IMR-90 (cell line): ENCODE data around the gene BFAR. TPM values are rescaled to one million over a fixed set of nuclear protein-coding genes. Genes with fewer than 3 reads are reported as not detected.
"Not testable (repeated sequence)": the region's sequence is repeated elsewhere in the genome, so short reads cannot be mapped to it uniquely, and the experiment has no call there.

Experiments
- ATAC-seq: fragments of 200-7000 bp; cut with Tn5 transposase; 2 replicates; pipeline ENCODE4 v1.9.1; 2020; ENCODE audit warnings: low read depth, mild to moderate bottlenecking, moderate library complexity
- BruUV-seq: library from RNA; stranded (reverse); fragments of 400-500 nt; replicated peaks from 2 replicates; lab custom pipeline; 2021; lab: Mats Ljungman, UMichigan
- CTCF ChIA-PET: fragments of 300-600 bp; formaldehyde crosslinking; extraction: SDS; loops from one replicate; lab custom pipeline; 2021; ENCODE audit warnings: antibody characterized with exemption; lab: Yijun Ruan, JAX
- POLR2A ChIA-PET: fragments of 300-600 bp; sonication (Branson Sonifier 250); formaldehyde crosslinking; loops from one replicate; lab custom pipeline; 2022; ENCODE audit warnings: antibody characterized with exemption; ENCODE audit not compliant: unreplicated experiment; lab: Charles Lee
- DNase-seq: peaks from one replicate; pipeline ENCODE4 v3.0.0; 2013
- H2AFZ ChIP-seq: replicated peaks from 2 replicates; pipeline ENCODE3; 2013; ENCODE audit warnings: low read length, mild to moderate bottlenecking; ENCODE audit not compliant: poor library complexity
- H2AK5ac ChIP-seq: 2 replicates; pipeline ENCODE4 v1.6.1; 2013; ENCODE audit warnings: low read depth, low read length, inconsistent platforms
- H2AK9ac ChIP-seq: replicated peaks from 2 replicates; pipeline ENCODE3; 2013; ENCODE audit warnings: mild to moderate bottlenecking, low read depth, low read length, moderate library complexity; ENCODE audit not compliant: poor library complexity
- H2BK120ac ChIP-seq: 2 replicates; pipeline ENCODE4 v1.6.1; 2013; ENCODE audit warnings: low read depth, low read length, inconsistent platforms
- H2BK15ac ChIP-seq: 3 replicates; pipeline ENCODE4 v1.6.1; 2013; ENCODE audit warnings: low read depth, low read length, inconsistent platforms
- H2BK20ac ChIP-seq: 2 replicates; pipeline ENCODE4 v1.6.1; 2013; ENCODE audit warnings: low read depth, mild to moderate bottlenecking, inconsistent platforms, low read length, moderate library complexity
- H2BK5ac ChIP-seq: 2 replicates; pipeline ENCODE4 v1.6.1; 2013; ENCODE audit warnings: mild to moderate bottlenecking, low read depth, low read length, inconsistent platforms; ENCODE audit not compliant: poor library complexity, severe bottlenecking
- H3K14ac ChIP-seq: replicated peaks from 2 replicates; pipeline ENCODE4 v1.6.1; 2013; ENCODE audit warnings: low read depth, low read length, inconsistent platforms
- H3K18ac ChIP-seq: 2 replicates; pipeline ENCODE4 v1.6.1; 2013; ENCODE audit warnings: low read depth, low read length, control low read depth
- H3K23ac ChIP-seq: 2 replicates; pipeline ENCODE4 v1.6.1; 2013; ENCODE audit warnings: low read depth, low read length, inconsistent platforms
- H3K27ac ChIP-seq: 2 replicates; pipeline ENCODE4 v1.5.1; 2013; ENCODE audit warnings: mild to moderate bottlenecking, control low read depth, low read length; ENCODE audit not compliant: insufficient read depth
- H3K27me3 ChIP-seq: 2 replicates; pipeline ENCODE4 v1.6.1; 2013; ENCODE audit warnings: low read length; ENCODE audit not compliant: control insufficient read depth, insufficient read depth
- H3K36me3 ChIP-seq: 2 replicates; pipeline ENCODE4 v1.6.1; 2013; ENCODE audit warnings: low read length, mixed read lengths; ENCODE audit not compliant: control insufficient read depth, insufficient read depth
- H3K4ac ChIP-seq: 2 replicates; pipeline ENCODE4 v1.6.1; 2013; ENCODE audit warnings: low read depth, low read length, inconsistent platforms
- H3K4me1 ChIP-seq: 2 replicates; pipeline ENCODE4 v1.6.1; 2013; ENCODE audit warnings: low read length, mixed read lengths; ENCODE audit not compliant: control insufficient read depth, insufficient read depth
- H3K4me2 ChIP-seq: 2 replicates; pipeline ENCODE4 v1.6.1; 2013; ENCODE audit warnings: low read depth, mild to moderate bottlenecking, control low read depth, low read length, moderate library complexity
- H3K4me3 ChIP-seq: 2 replicates; pipeline ENCODE4 v1.5.1; 2013; ENCODE audit warnings: low read depth, mild to moderate bottlenecking, control low read depth, low read length, moderate library complexity; ENCODE audit not compliant: insufficient read depth
- H3K56ac ChIP-seq: 2 replicates; pipeline ENCODE4 v1.6.1; 2013; ENCODE audit warnings: low read length, inconsistent platforms; ENCODE audit not compliant: insufficient read depth; ENCODE audit errors: extremely low read depth
- H3K79me1 ChIP-seq, 2 experiments: 2 replicates each; pipeline ENCODE4 v1.6.1; 2013; ENCODE audit warnings: low read length in 2 of 2, inconsistent platforms in 1 of 2, low read depth in 1 of 2
- H3K9ac ChIP-seq: 2 replicates; pipeline ENCODE4 v1.6.1; 2013; ENCODE audit warnings: low read depth, low read length, control low read depth
- H3K9me1 ChIP-seq: 2 replicates; pipeline ENCODE4 v1.6.1; 2013; ENCODE audit warnings: low read length, inconsistent platforms; ENCODE audit not compliant: insufficient read depth
- H3K9me3 ChIP-seq: 2 replicates; pipeline ENCODE4 v1.6.1; 2013; ENCODE audit warnings: low read length; ENCODE audit not compliant: control insufficient read depth, insufficient read depth
- H4K20me1 ChIP-seq: 2 replicates; pipeline ENCODE4 v1.6.1; 2013; ENCODE audit warnings: low read length, inconsistent platforms; ENCODE audit not compliant: insufficient read depth
- H4K5ac ChIP-seq: 2 replicates; pipeline ENCODE4 v1.6.1; 2013; ENCODE audit warnings: mild to moderate bottlenecking, low read depth, low read length, control low read depth
- H4K8ac ChIP-seq, 2 experiments: 2 replicates each; pipeline ENCODE4 v1.6.1; 2013; ENCODE audit warnings: low read depth in 2 of 2, low read length in 2 of 2, control low read depth in 1 of 2, inconsistent platforms in 1 of 2
- H4K91ac ChIP-seq: 2 replicates; pipeline ENCODE4 v1.6.1; 2013; ENCODE audit warnings: low read depth, low read length, inconsistent platforms; ENCODE audit not compliant: insufficient read depth
- WGBS, 2 experiments: methylation state at CpG; one replicate each; pipeline versions ENCODE4 v1.1.5 to v1.1.7; 2013; ENCODE audit warnings: missing lambda C conversion rate in 2 of 2; ENCODE audit not compliant: insufficient read length in 1 of 2; ENCODE audit errors: extremely low coverage in 2 of 2; 5-methylcytosine and 5-hydroxymethylcytosine counted together
- dilution Hi-C: fragments of 300-500 bp; cut with HindIII; formaldehyde crosslinking; loops from one replicate; pipeline ENCODE4 v1.14.3; 2018; ENCODE audit warnings: low sequenced_read_pairs; ENCODE audit not compliant: unreplicated experiment
- in situ Hi-C: fragments of 300-500 bp; cut with MboI; formaldehyde crosslinking; loops from 3 replicates; pipeline ENCODE4 v1.14.3; 2019; ENCODE audit warnings: low sequenced_read_pairs, inconsistent platforms, mixed read lengths
- intact Hi-C: fragments of 100-400 bp; cut with micrococcal nuclease; formaldehyde crosslinking; loops from 2 replicates; pipeline ENCODE4 v1.10.0; 2022
- polyA plus RNA-seq, 3 experiments: library from polyadenylated mRNA; depleted of rRNA; stranded (reverse); fragments of >200 nt; gene quantifications; 2 replicates each; pipeline ENCODE4 v1.2.3, GENCODE V29; 2012; ENCODE audit warnings: low replicate concordance in 1 of 3
- total RNA-seq: library from RNA; depleted of rRNA; stranded (reverse); fragments of >200 nt; gene quantifications from 2 replicates; pipeline ENCODE4 v1.2.3, GENCODE V29; 2012

The BFAR gene
- total and polyA plus RNA-seq, 2 of the 4 experiments (the other 2 are of a cell fraction) = 46.6 to 56.5 TPM

DNA sequence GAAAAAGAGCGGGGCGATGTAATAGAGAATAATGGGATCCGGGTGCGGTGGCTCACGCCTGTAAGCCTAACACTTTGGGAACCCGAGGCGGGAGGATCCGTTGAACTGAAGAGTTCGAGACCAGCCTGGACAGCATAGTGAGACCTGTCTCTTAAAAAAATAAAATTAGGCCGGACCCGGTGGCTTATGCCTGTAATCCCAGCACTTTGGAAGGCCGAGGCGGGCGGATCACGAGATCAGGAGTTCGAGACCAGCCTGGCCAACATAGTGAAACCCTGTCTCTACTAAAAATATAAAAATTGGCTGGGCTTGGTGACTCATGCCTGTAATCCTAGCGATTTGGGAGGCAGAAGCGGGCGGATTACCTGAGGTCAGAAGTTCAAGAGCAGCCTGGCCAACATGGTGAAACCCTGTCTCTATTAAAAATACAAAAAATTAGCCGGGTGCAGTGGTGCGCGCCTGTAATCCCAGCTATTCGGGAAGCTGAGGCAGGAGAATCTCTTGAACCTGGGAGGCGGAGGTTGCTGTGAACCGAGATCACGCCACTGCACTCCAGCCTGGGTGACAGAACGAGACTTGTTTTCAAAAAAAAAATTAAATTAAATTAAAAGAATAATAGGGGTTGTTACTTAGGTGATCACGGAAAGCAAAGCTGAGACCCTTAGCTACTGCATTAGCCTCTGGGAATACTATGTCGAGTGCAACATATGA, 2.0 kb upstream of the BFAR start:
- in situ Hi-C loops = loop anchor here (25.0 kb wide), 1 partner anchor 332 kb away; no protein-coding TSS in a partner anchor

More for the DNA sequence above, 2.0 kb upstream of the BFAR start:
- Histone ChIP-seq H2AK9ac (peak overlapping the region; percentile 18), H4K8ac (peak overlapping the region; percentile 86 to 98), H3K4ac (peak overlapping the region; percentile 95), H3K4me2 (peak overlapping the region; percentile 40), H2BK15ac (0 out of 3 replicates have a peak overlapping the region, but pooled peaks have one; percentile 20), H4K91ac (peak overlapping the region; percentile 80), H2AK5ac (peak overlapping the region; percentile 27), H2AFZ (peak overlapping the region; percentile 94), H3K4me3 (peak overlapping the region; percentile 19), H3K79me1 (peaks cover 18 to 48% of the 10 kb centered on the region in 2 experiments), H3K27ac (peak overlapping the region; percentile 23), H4K5ac (peak overlapping the region; percentile 46), H4K20me1 (peaks cover 20% of the 10 kb centered on the region), H3K18ac (peak overlapping the region; percentile 4; the same call in 1 of the 2 replicates), H3K9ac (peak overlapping the region; percentile 12), H2BK120ac (peak overlapping the region; percentile 41; the same call in 1 of the 2 replicates), H3K14ac (peak overlapping the region; percentile 96; the same call in 1 of the 2 replicates), H2BK5ac (peak overlapping the region; percentile 61)
- H3K23ac ChIP-seq, dilution Hi-C loops, H3K56ac ChIP-seq, BruUV-seq, H2BK20ac ChIP-seq, ATAC-seq, H3K4me1 ChIP-seq, H3K27me3 ChIP-seq, POLR2A ChIA-PET, H3K9me3 ChIP-seq, intact Hi-C loops, H3K9me1 ChIP-seq, CTCF ChIA-PET, DNase-seq, H3K36me3 ChIP-seq: not testable (repeated sequence)
- 71% methylated on average over 12 of the region's 29 CpGs; no CpG with 5 or more reads in 1 of the 2 experiments for WGBS, 2 experiments
